ENCODE results near the gene ASGR2.

DNA sequence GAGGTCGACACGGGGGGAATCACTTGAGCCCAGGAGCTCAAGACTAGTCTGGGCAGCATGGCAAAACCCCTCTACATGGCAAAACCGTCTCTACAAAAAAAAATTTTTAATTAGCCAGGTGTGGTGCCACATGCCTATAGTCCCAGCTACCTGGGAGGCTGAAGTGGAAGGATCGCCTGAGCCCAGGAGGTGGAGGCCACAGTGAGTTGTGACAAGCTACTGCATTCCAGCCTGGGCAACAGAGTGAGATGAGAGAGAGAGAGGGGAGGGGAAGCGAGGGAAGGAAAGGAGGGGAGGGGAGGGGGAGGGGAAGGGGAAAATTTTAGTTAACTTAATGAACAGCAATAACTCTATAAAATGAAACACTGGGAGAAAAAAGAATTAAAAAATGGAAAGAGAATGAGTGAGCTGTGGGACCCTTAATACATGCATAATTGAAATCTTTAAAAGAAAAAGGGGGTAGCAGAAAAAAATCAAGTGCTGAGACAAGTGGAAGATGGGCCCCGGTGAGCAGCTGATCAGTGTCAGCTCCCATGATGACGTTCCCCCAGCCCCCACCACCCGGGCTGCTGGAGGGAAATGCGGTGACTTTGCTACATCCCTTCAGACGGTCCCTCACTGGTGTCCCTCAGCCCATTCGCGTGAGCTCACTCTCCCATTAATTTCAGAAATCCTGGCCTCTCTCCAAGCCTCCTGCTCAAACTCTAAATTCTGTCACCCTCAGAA is 2.7 kb downstream of the ASGR2 start:
- no peak for TF ChIP-seq POLR2A (IDR thresholded peaks at IDR 0.05)
- TF ChIP-seq, protein P1, sequence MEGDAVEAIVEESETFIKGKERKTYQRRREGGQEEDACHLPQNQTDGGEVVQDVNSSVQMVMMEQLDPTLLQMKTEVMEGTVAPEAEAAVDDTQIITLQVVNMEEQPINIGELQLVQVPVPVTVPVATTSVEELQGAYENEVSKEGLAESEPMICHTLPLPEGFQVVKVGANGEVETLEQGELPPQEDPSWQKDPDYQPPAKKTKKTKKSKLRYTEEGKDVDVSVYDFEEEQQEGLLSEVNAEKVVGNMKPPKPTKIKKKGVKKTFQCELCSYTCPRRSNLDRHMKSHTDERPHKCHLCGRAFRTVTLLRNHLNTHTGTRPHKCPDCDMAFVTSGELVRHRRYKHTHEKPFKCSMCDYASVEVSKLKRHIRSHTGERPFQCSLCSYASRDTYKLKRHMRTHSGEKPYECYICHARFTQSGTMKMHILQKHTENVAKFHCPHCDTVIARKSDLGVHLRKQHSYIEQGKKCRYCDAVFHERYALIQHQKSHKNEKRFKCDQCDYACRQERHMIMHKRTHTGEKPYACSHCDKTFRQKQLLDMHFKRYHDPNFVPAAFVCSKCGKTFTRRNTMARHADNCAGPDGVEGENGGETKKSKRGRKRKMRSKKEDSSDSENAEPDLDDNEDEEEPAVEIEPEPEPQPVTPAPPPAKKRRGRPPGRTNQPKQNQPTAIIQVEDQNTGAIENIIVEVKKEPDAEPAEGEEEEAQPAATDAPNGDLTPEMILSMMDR (IDR thresholded peaks at IDR 0.05): no peak

Data from thyroid gland (tissue), 4 donors.